ENCODE measurements around the gene UACA.

The UACA gene

GRCh38 chr15:70786996-70787395 lies 23.6 kb upstream of the UACA start:
- no peak for DNase-seq

- DNase-seq, result no peak
These were observed 20.3 kb upstream of the UACA start for GRCh38 chr15:70783610-70784022.

- no peak for DNase-seq
These were observed 19.7 kb upstream of the UACA start for GRCh38 chr15:70783041-70783440.

- DNase-seq, result no peak
These were observed 17.9 kb upstream of the UACA start for GRCh38 chr15:70781236-70781635.

GRCh38 chr15:70778258-70779076 lies 15.1 kb upstream of the UACA start:
- DNase-seq, result no peak

- DNase-seq, result no peak
These were observed 14.0 kb upstream of the UACA start for GRCh38 chr15:70777170-70777926.

- DNase-seq, result no peak
These were observed 11.8 kb upstream of the UACA start for GRCh38 chr15:70775160-70775559.

- DNase-seq, result no peak
These were observed 9.0 kb upstream of the UACA start for GRCh38 chr15:70772402-70772801.

GRCh38 chr15:70770863-70771262 lies 7.5 kb upstream of the UACA start:
- no peak for DNase-seq

GRCh38 chr15:70768257-70768883 lies 5.0 kb upstream of the UACA start:
- DNase-seq, result no peak

- no peak for DNase-seq
These were observed 4.3 kb upstream of the UACA start for GRCh38 chr15:70767667-70768066.

- no peak for DNase-seq
These were observed 3.2 kb upstream of the UACA start for GRCh38 chr15:70766597-70766996.

- no peak for DNase-seq
These were observed 2.3 kb upstream of the UACA start for GRCh38 chr15:70765504-70766281.

- no peak for DNase-seq
These were observed 782 bp upstream of the UACA start for GRCh38 chr15:70763950-70764730.

- DNase-seq, result no peak
These were observed 764 bp downstream of the UACA start for GRCh38 chr15:70762469-70763119.

GRCh38 chr15:70761931-70762468 lies 1.4 kb downstream of the UACA start:
- no peak for DNase-seq

GRCh38 chr15:70761046-70761445 lies 2.3 kb downstream of the UACA start:
- no peak for DNase-seq

- DNase-seq, result no peak
These were observed 4.4 kb downstream of the UACA start for GRCh38 chr15:70758790-70759462.

GRCh38 chr15:70757627-70758026 lies 5.7 kb downstream of the UACA start:
- DNase-seq, result no peak

- no peak for DNase-seq
These were observed 8.5 kb downstream of the UACA start for GRCh38 chr15:70754862-70755261.

Measured in NCI-H748 treated with DMSO at 0.1 percent for 48 hours (cell line).